OCI-LY7 (cell line): ENCODE results near the gene PRKAB1. TPM values are rescaled to one million over a fixed set of nuclear protein-coding genes. Genes with fewer than 3 reads are reported as not detected.

ENCODE experiments used
- BruUV-seq: library from RNA; stranded (reverse); fragments of 400-500 nt; replicated peaks from 2 replicates; lab custom pipeline; 2021; lab: Mats Ljungman, UMichigan
- CTCF ChIA-PET: fragments of 300-600 bp; sonication (Branson Sonifier 250); formaldehyde crosslinking; loops from one replicate; lab custom pipeline; 2022; ENCODE audit warnings: antibody characterized with exemption; ENCODE audit not compliant: unreplicated experiment; lab: Charles Lee
- POLR2A ChIA-PET: fragments of 300-600 bp; sonication (Branson Sonifier 250); formaldehyde crosslinking; loops from one replicate; lab custom pipeline; 2022; ENCODE audit warnings: antibody characterized with exemption; lab: Charles Lee
- DNase-seq: peaks from one replicate; pipeline ENCODE4 v3.0.0-alpha.2; 2015; ENCODE audit warnings: low spot score
- H2AFZ ChIP-seq: fragments of 200-600 bp; sonication (generic), shearing (Covaris generic); 2 replicates; pipeline ENCODE4 v1.6.1; 2014; ENCODE audit warnings: mild to moderate bottlenecking, antibody characterized with exemption, low read length, moderate library complexity
- H3K27ac ChIP-seq: fragments of 200-600 bp; sonication (generic); 2 replicates; pipeline ENCODE4 v1.5.1; 2014; ENCODE audit warnings: mixed run types, low read depth, mild to moderate bottlenecking, moderate library complexity, low read length, inconsistent platforms; ENCODE audit not compliant: poor library complexity, severe bottlenecking
- H3K36me3 ChIP-seq: fragments of 200-600 bp; sonication (generic); 2 replicates; pipeline ENCODE4 v1.6.1; 2014; ENCODE audit warnings: mild to moderate bottlenecking, antibody characterized with exemption, low read length, moderate library complexity, mixed read lengths; ENCODE audit not compliant: insufficient read depth
- H3K4me1 ChIP-seq: fragments of 200-600 bp; sonication (generic); 2 replicates; pipeline ENCODE4 v1.5.1; 2014; ENCODE audit warnings: mild to moderate bottlenecking, low read length; ENCODE audit not compliant: insufficient read depth, poor library complexity, severe bottlenecking
- H3K4me2 ChIP-seq: fragments of 200-600 bp; sonication (generic); 2 replicates; pipeline ENCODE4 v1.6.1; 2014; ENCODE audit warnings: mild to moderate bottlenecking, low read length
- H3K4me3 ChIP-seq: fragments of 200-600 bp; sonication (generic); 2 replicates; pipeline ENCODE4 v1.5.1; 2014; ENCODE audit warnings: mild to moderate bottlenecking, low read depth, low read length; ENCODE audit not compliant: poor library complexity, severe bottlenecking
- H3K79me2 ChIP-seq: fragments of 200-600 bp; sonication (generic); 2 replicates; pipeline ENCODE4 v1.6.1; 2016; ENCODE audit warnings: low read depth, mild to moderate bottlenecking, low read length, moderate library complexity, mixed read lengths; ENCODE audit not compliant: insufficient read depth
- H3K9me2 ChIP-seq: fragments of 200-600 bp; sonication (generic); 2 replicates; pipeline ENCODE4 v1.6.1; 2016; ENCODE audit warnings: mild to moderate bottlenecking, low read length, mixed read lengths; ENCODE audit not compliant: insufficient read depth
- H3K9me3 ChIP-seq: fragments of 200-600 bp; sonication (generic); 2 replicates; pipeline ENCODE4 v1.6.1; 2014; ENCODE audit warnings: mild to moderate bottlenecking, mixed run types, low read length, mixed read lengths
- H4K20me1 ChIP-seq: fragments of 200-600 bp; sonication (generic); 2 replicates; pipeline ENCODE4 v1.6.1; 2014; ENCODE audit warnings: mild to moderate bottlenecking, antibody characterized with exemption, low read length, moderate library complexity, mixed read lengths; ENCODE audit not compliant: insufficient read depth
- CTCF ChIP-seq: fragments of 200-600 bp; sonication (generic); conservative IDR thresholded peaks from 2 replicates; pipeline ENCODE4 v1.5.1; 2014; ENCODE audit warnings: mild to moderate bottlenecking, antibody characterized with exemption, low read length, moderate library complexity, mixed read lengths
- EZH2phosphoT487 ChIP-seq: fragments of 200-600 bp; sonication (generic); IDR thresholded peaks from 2 replicates; pipeline ENCODE4 v1.6.1; 2018; ENCODE audit warnings: low read depth, borderline replicate concordance, mild to moderate bottlenecking, mixed run types, antibody characterized with exemption, low read length, moderate library complexity, mixed read lengths
- intact Hi-C: fragments of 100-400 bp; cut with micrococcal nuclease; formaldehyde crosslinking; loops from one replicate; pipeline ENCODE4 v1.10.0; 2022; ENCODE audit not compliant: unreplicated experiment
- total RNA-seq, 2 experiments: library from RNA; depleted of rRNA in 1 of 2; stranded (reverse); fragments of >200 nt in 1 of 2; shearing (Covaris generic) in 1 of 2; gene quantifications; 2 replicates each; pipeline ENCODE4 v1.2.3, GENCODE V29; 2014 to 2022

The PRKAB1 gene
- total RNA-seq, 2 experiments from 2014 or later: 32.4 to 45.1 TPM

- Histone ChIP-seq H4K20me1 (no peaks in the 10 kb centered on the region), H3K79me2 (no peaks in the 10 kb centered on the region), H3K4me1 (no peaks in the 10 kb centered on the region), H3K27ac (no peak overlapping the region), H3K36me3 (no peaks in the 10 kb centered on the region), H3K9me3 (no peaks in the 10 kb centered on the region), H3K9me2 (no peaks in the 10 kb centered on the region), H3K4me3 (no peak overlapping the region), H2AFZ (no peak overlapping the region), H3K4me2 (no peak overlapping the region)
- POLR2A ChIA-PET: no interaction called here
- intact Hi-C loops: no loop called here
- TF ChIP-seq CTCF (no peak), EZH2phosphoT487 (no peak)
- no peak for DNase-seq
- BruUV-seq: no TSS peak
- CTCF ChIA-PET: no interaction called here
These were observed 46.1 kb upstream of the PRKAB1 start for GRCh38 chr12:119621878-119622277.

- intact Hi-C loops: no loop called here
- Histone ChIP-seq H3K36me3 (no peaks in the 10 kb centered on the region), H3K4me3 (no peak overlapping the region), H3K27ac (no peak overlapping the region), H3K9me2 (no peaks in the 10 kb centered on the region), H4K20me1 (no peaks in the 10 kb centered on the region), H2AFZ (no peak overlapping the region), H3K9me3 (no peaks in the 10 kb centered on the region), H3K79me2 (no peaks in the 10 kb centered on the region), H3K4me2 (no peak overlapping the region), H3K4me1 (no peaks in the 10 kb centered on the region)
- POLR2A ChIA-PET: no interaction called here
- DNase-seq: no peak
- BruUV-seq: no TSS peak
- CTCF ChIA-PET: no interaction called here
- TF ChIP-seq CTCF (no peak), EZH2phosphoT487 (no peak)
These were observed 43.0 kb upstream of the PRKAB1 start for GRCh38 chr12:119624966-119625365.

DNA sequence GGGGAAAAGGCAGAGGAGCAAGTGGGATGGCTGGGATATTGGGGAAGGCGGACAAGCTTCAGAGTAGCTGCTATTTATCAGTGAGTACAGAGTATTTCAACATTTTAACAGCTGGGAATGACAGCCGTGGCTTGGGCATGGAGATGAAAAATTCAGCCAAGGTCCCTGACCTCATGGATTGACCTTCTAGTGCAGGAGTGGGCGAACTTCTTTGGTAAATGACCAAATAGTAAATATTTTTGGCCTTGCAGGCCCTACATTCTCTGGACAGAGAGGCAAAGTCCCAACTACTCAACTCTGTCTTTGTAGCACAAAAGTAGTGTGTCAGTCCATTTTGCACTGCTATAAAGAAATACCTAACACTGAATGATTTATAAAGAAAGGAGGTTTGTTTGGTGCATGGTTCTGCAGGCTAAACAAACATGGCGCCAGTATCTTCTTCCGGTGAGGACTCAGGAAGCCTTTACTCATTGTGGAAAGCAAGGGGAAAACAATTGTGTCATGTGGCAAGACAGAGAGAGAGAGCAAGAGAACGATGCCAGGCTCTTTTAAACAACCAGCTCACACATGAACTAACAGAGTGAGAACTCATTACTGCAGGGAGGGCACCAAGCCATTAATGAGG lies 40.8 kb upstream of the PRKAB1 start:
- no TSS peak for BruUV-seq
- CTCF ChIA-PET: no interaction called here
- no peaks in the 10 kb centered on the region for H3K4me1 ChIP-seq
- H3K4me2 ChIP-seq: no peak overlapping the region
- H3K9me2 ChIP-seq: no peaks in the 10 kb centered on the region
- H2AFZ ChIP-seq: no peak overlapping the region
- no peaks in the 10 kb centered on the region for H3K79me2 ChIP-seq
- H3K9me3 ChIP-seq: no peaks in the 10 kb centered on the region
- no peak for DNase-seq
- H4K20me1 ChIP-seq: no peaks in the 10 kb centered on the region
- H3K4me3 ChIP-seq: no peak overlapping the region
- intact Hi-C loops: no loop called here
- POLR2A ChIA-PET: interaction anchor here (1.0 kb wide), 1 partner anchor 25 kb away, joined by 4 read pairs; no protein-coding TSS in a partner anchor
- H3K27ac ChIP-seq: no peak overlapping the region
- no peaks in the 10 kb centered on the region for H3K36me3 ChIP-seq
- TF ChIP-seq CTCF: no peak
- TF ChIP-seq EZH2phosphoT487: no peak
